HEK293T (cell line): ENCODE data around the gene ZC3H6.

Experiments
- BHLHE40 ChIP-seq: fragments of 450-650 bp; IDR thresholded peaks from 2 replicates; pipeline ENCODE4 v1.6.1; 2016; ENCODE audit warnings: mild to moderate bottlenecking, moderate library complexity, borderline replicate concordance
- FOXK2 ChIP-seq: fragments of 450-650 bp; IDR thresholded peaks from 2 replicates; pipeline ENCODE4 v1.6.1; 2016; ENCODE audit warnings: mild to moderate bottlenecking
- FOXM1 ChIP-seq: fragments of 450-650 bp; IDR thresholded peaks from 2 replicates; pipeline ENCODE4 v1.6.1; 2017; ENCODE audit warnings: mild to moderate bottlenecking, borderline replicate concordance
- HDGF ChIP-seq: fragments of 450-650 bp; IDR thresholded peaks from 2 replicates; pipeline ENCODE4 v1.6.1; 2017; ENCODE audit warnings: antibody characterized with exemption, borderline replicate concordance
- NFRKB ChIP-seq: fragments of 450-650 bp; IDR thresholded peaks from 2 replicates; pipeline ENCODE4 v1.6.1; 2016; ENCODE audit warnings: mild to moderate bottlenecking, moderate library complexity
- SP1 ChIP-seq: fragments of 450-650 bp; IDR thresholded peaks from 2 replicates; pipeline ENCODE4 v1.6.1; 2017
- TF ChIP-seq, protein P1 (sequence below): fragments of 450-650 bp; IDR thresholded peaks from 2 replicates; pipeline ENCODE4 v1.6.1; 2016

DNA sequence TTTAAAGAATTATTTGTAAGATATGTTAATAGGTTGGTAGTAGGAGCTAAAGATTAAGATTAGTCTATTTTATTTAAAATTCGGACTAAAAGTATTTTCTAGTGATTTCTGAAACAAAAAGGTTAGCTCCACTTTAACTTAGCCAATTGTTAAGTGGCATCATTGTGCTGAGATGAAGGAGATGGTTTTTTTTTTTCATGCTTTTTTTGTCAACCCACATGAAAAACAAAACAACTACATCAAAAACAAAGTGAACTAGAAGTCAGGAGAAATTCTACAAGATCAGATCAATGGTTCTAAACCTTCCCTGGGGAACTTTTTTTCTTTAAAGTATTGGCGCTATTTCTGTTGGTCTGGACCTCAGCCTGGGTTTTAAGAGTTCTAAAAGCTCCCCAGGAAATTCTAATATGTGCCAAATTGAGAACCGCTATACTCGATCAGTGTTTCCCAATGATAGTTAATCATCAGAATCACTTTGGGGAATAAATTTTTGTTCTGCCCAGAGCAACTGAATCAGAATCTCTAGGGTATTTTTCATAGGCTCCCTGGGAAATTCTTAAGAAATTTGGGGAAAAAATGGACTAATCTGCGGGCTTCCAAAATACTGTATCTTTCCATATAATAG is 2.3 kb downstream of the ZC3H6 start:
- TF ChIP-seq HDGF (no peak), NFRKB (no peak), BHLHE40 (no peak), FOXM1 (no peak), SP1 (no peak), FOXK2 (no peak)
- TF ChIP-seq, protein P1, sequence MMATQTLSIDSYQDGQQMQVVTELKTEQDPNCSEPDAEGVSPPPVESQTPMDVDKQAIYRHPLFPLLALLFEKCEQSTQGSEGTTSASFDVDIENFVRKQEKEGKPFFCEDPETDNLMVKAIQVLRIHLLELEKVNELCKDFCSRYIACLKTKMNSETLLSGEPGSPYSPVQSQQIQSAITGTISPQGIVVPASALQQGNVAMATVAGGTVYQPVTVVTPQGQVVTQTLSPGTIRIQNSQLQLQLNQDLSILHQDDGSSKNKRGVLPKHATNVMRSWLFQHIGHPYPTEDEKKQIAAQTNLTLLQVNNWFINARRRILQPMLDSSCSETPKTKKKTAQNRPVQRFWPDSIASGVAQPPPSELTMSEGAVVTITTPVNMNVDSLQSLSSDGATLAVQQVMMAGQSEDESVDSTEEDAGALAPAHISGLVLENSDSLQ, result no peak
